Measurements from ENCODE around the gene RABL6.
"Not testable (repeated sequence)": the region's sequence is repeated elsewhere in the genome, so short reads cannot be mapped to it uniquely, and the experiment has no call there.

The RABL6 gene

GRCh38 chr9:136843159-136843800, 35.5 kb downstream of the RABL6 start:
- not testable (repeated sequence) for H3K9me3 ChIP-seq (ENCODE audit: control insufficient read depth, low read depth, low read length); H3K9ac ChIP-seq (ENCODE audit: low read length); H3K4me3 ChIP-seq (ENCODE audit: low read length); H3K27ac ChIP-seq (ENCODE audit: low read length); H3K27me3 ChIP-seq (ENCODE audit: control insufficient read depth, insufficient read depth, low read length)
- Histone ChIP-seq H3K36me3 (ENCODE audit: control insufficient read depth, low read depth, low read length) (peaks cover 12% of the 10 kb centered on the region), H3K4me1 (ENCODE audit: control insufficient read depth, low read depth, low read length) (peaks cover 19% of the 10 kb centered on the region)

- H3K4me3 ChIP-seq (ENCODE audit: low read length); H3K27me3 ChIP-seq (ENCODE audit: control insufficient read depth, insufficient read depth, low read length); H3K27ac ChIP-seq (ENCODE audit: low read length); H3K9me3 ChIP-seq (ENCODE audit: control insufficient read depth, low read depth, low read length); H3K9ac ChIP-seq (ENCODE audit: low read length): not testable (repeated sequence)
- H3K36me3 ChIP-seq (ENCODE audit: control insufficient read depth, low read depth, low read length): peaks cover 10% of the 10 kb centered on the region
- peaks cover 19% of the 10 kb centered on the region for H3K4me1 ChIP-seq (ENCODE audit: control insufficient read depth, low read depth, low read length)
These were observed 36.3 kb downstream of the RABL6 start for GRCh38 chr9:136843801-136844740.

- H3K27ac ChIP-seq (ENCODE audit: low read length): no peak overlapping the region
These were observed 37.2 kb downstream of the RABL6 start for GRCh38 chr9:136844761-136845464.

GRCh38 chr9:136845465-136846260, 37.9 kb downstream of the RABL6 start:
- Histone ChIP-seq H3K4me3 (ENCODE audit: low read length) (no peak overlapping the region), H3K27ac (ENCODE audit: low read length) (no peak overlapping the region), H3K9me3 (ENCODE audit: control insufficient read depth, low read depth, low read length) (no peaks in the 10 kb centered on the region), H3K4me1 (ENCODE audit: control insufficient read depth, low read depth, low read length) (peaks cover 19% of the 10 kb centered on the region), H3K9ac (ENCODE audit: low read length) (no peak overlapping the region), H3K36me3 (ENCODE audit: control insufficient read depth, low read depth, low read length) (peaks cover 2% of the 10 kb centered on the region), H3K27me3 (ENCODE audit: control insufficient read depth, insufficient read depth, low read length) (no peaks in the 10 kb centered on the region)

More at GRCh38 chr9:136844761-136845464, 37.2 kb downstream of the RABL6 start:
- H3K4me3 ChIP-seq (ENCODE audit: low read length): no peak overlapping the region
- H3K4me1 ChIP-seq (ENCODE audit: control insufficient read depth, low read depth, low read length): peaks cover 20% of the 10 kb centered on the region
- no peaks in the 10 kb centered on the region for H3K27me3 ChIP-seq (ENCODE audit: control insufficient read depth, insufficient read depth, low read length)
- H3K9ac ChIP-seq (ENCODE audit: low read length): no peak overlapping the region
- H3K36me3 ChIP-seq (ENCODE audit: control insufficient read depth, low read depth, low read length): peaks cover 3% of the 10 kb centered on the region
- H3K9me3 ChIP-seq (ENCODE audit: control insufficient read depth, low read depth, low read length): no peaks in the 10 kb centered on the region

- H3K27ac ChIP-seq (ENCODE audit: low read length): no peak overlapping the region
- H3K36me3 ChIP-seq (ENCODE audit: control insufficient read depth, low read depth, low read length): peaks cover 4% of the 10 kb centered on the region
- no peak overlapping the region for H3K4me3 ChIP-seq (ENCODE audit: low read length)
- no peak overlapping the region for H3K9ac ChIP-seq (ENCODE audit: low read length)
- peaks cover 11% of the 10 kb centered on the region for H3K4me1 ChIP-seq (ENCODE audit: control insufficient read depth, low read depth, low read length)
- H3K27me3 ChIP-seq (ENCODE audit: control insufficient read depth, insufficient read depth, low read length): no peaks in the 10 kb centered on the region
- no peaks in the 10 kb centered on the region for H3K9me3 ChIP-seq (ENCODE audit: control insufficient read depth, low read depth, low read length)
These were observed 38.8 kb downstream of the RABL6 start for GRCh38 chr9:136846376-136847087.

GRCh38 chr9:136847088-136847825, 39.5 kb downstream of the RABL6 start:
- Histone ChIP-seq H3K9me3 (ENCODE audit: control insufficient read depth, low read depth, low read length) (no peaks in the 10 kb centered on the region), H3K4me1 (ENCODE audit: control insufficient read depth, low read depth, low read length) (peaks cover 6% of the 10 kb centered on the region), H3K36me3 (ENCODE audit: control insufficient read depth, low read depth, low read length) (peaks cover 4% of the 10 kb centered on the region), H3K4me3 (ENCODE audit: low read length) (peak overlapping the region; percentile 90), H3K9ac (ENCODE audit: low read length) (peak overlapping the region; percentile 74), H3K27ac (ENCODE audit: low read length) (no peak overlapping the region), H3K27me3 (ENCODE audit: control insufficient read depth, insufficient read depth, low read length) (no peaks in the 10 kb centered on the region)

- peaks cover 6% of the 10 kb centered on the region for H3K4me1 ChIP-seq (ENCODE audit: control insufficient read depth, low read depth, low read length)
- no peak overlapping the region for H3K27ac ChIP-seq (ENCODE audit: low read length)
- no peaks in the 10 kb centered on the region for H3K27me3 ChIP-seq (ENCODE audit: control insufficient read depth, insufficient read depth, low read length)
- H3K36me3 ChIP-seq (ENCODE audit: control insufficient read depth, low read depth, low read length): peaks cover 4% of the 10 kb centered on the region
- H3K9ac ChIP-seq (ENCODE audit: low read length): peak overlapping the region; percentile 74
- H3K9me3 ChIP-seq (ENCODE audit: control insufficient read depth, low read depth, low read length): no peaks in the 10 kb centered on the region
- H3K4me3 ChIP-seq (ENCODE audit: low read length): peak overlapping the region; percentile 90
These were observed 40.2 kb downstream of the RABL6 start for GRCh38 chr9:136847826-136848392.

GRCh38 chr9:136848393-136849037, 40.8 kb downstream of the RABL6 start:
- Histone ChIP-seq H3K9me3 (ENCODE audit: control insufficient read depth, low read depth, low read length) (no peaks in the 10 kb centered on the region), H3K36me3 (ENCODE audit: control insufficient read depth, low read depth, low read length) (peaks cover 4% of the 10 kb centered on the region), H3K9ac (ENCODE audit: low read length) (peak overlapping the region; percentile 74), H3K27ac (ENCODE audit: low read length) (no peak overlapping the region), H3K4me3 (ENCODE audit: low read length) (peak overlapping the region; percentile 90), H3K4me1 (ENCODE audit: control insufficient read depth, low read depth, low read length) (peaks cover 6% of the 10 kb centered on the region), H3K27me3 (ENCODE audit: control insufficient read depth, insufficient read depth, low read length) (no peaks in the 10 kb centered on the region)

GRCh38 chr9:136849038-136849959, 41.6 kb downstream of the RABL6 start, which contains the start of gene PHPT1:
Gene PHPT1, plus strand, starts transcription at chr9:136849409. Its CDS starts 22 bp downstream, at chr9:136849431.
- H3K36me3 ChIP-seq (ENCODE audit: control insufficient read depth, low read depth, low read length): peaks cover 4% of the 10 kb centered on the region
- H3K27ac ChIP-seq (ENCODE audit: low read length): peak within 1 kb of the TSS; percentile 90
- H3K4me3 ChIP-seq (ENCODE audit: low read length): peak within 1 kb of the TSS; percentile 90
- no peaks in the 10 kb centered on the region for H3K27me3 ChIP-seq (ENCODE audit: control insufficient read depth, insufficient read depth, low read length)
- peak within 1 kb of the TSS; percentile 74 for H3K9ac ChIP-seq (ENCODE audit: low read length)
- peaks cover 6% of the 10 kb centered on the region for H3K4me1 ChIP-seq (ENCODE audit: control insufficient read depth, low read depth, low read length)
- no peaks in the 10 kb centered on the region for H3K9me3 ChIP-seq (ENCODE audit: control insufficient read depth, low read depth, low read length)
